IgD-negative memory B cell (primary cell): ENCODE data around the gene RMDN2. TPM values are rescaled to one million over a fixed set of nuclear protein-coding genes. Genes with fewer than 3 reads are reported as not detected.

Experiments used
- H3K27ac Mint-ChIP-seq, 3 donors: one replicate each; pipeline ENCODE4 v1.8.0; 2020 to 2022; ENCODE audit warnings: mild to moderate bottlenecking in 3 of 3, mixed read lengths in 3 of 3, moderate library complexity in 1 of 3
- H3K27me3 Mint-ChIP-seq: one replicate; pipeline ENCODE4 v1.8.0; 2021; ENCODE audit warnings: mixed read lengths
- H3K36me3 Mint-ChIP-seq: one replicate; pipeline ENCODE4 v1.8.0; 2020; ENCODE audit warnings: mild to moderate bottlenecking, mixed read lengths
- H3K4me1 Mint-ChIP-seq, 3 donors: one replicate each; pipeline ENCODE4 v1.8.0; 2020 to 2022; ENCODE audit warnings: mixed read lengths in 3 of 3, mild to moderate bottlenecking in 1 of 3
- H3K4me3 Mint-ChIP-seq, 4 donors: one replicate each; pipeline ENCODE4 v1.8.0; 2020 to 2022; ENCODE audit warnings: mild to moderate bottlenecking in 4 of 4, mixed read lengths in 4 of 4, moderate library complexity in 3 of 4
- H3K9me3 Mint-ChIP-seq, 3 donors: one replicate each; pipeline ENCODE4 v1.8.0; 2020 to 2021; ENCODE audit warnings: mixed read lengths in 3 of 3, mild to moderate bottlenecking in 1 of 3
- polyA plus RNA-seq: library from polyadenylated mRNA; unstranded; fragments of 300-500 nt; fragmentation: Illumina TruSeq; gene quantifications from one replicate; pipeline ENCODE4 v1.2.3, GENCODE V29; 2021

The RMDN2 gene
- polyA plus RNA-seq, 1 donor from 2014 or later: 9.8 TPM

DNA sequence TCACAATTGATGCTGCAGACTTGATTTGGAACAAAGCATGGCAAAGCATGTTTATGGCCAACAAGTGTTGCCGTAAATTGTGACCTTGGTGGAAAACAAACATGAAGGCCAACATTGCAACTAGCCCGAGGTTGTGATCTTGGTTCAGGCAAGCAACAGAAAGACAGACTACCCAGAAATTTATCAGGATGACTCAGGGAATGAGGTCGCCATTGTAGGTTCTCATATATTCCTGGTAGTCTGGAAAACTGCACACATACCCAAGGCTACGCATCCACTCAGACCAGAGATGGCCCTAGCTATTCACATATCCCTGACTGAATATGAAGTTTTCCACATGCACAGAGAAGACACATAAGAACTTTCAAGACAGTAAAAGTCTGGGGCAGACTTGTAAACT, 120.7 kb downstream of the RMDN2 start:
- no peaks in the 10 kb centered on the region for H3K4me1 Mint-ChIP-seq
- H3K36me3 Mint-ChIP-seq: peaks cover 3% of the 10 kb centered on the region
- H3K27me3 Mint-ChIP-seq: peaks cover 6% of the 10 kb centered on the region
- H3K27ac Mint-ChIP-seq: no peak overlapping the region
- H3K9me3 Mint-ChIP-seq: peaks cover 0 to 5% (median 0%) of the 10 kb centered on the region in 3 donors
- H3K4me3 Mint-ChIP-seq: no peak overlapping the region

- no peak overlapping the region for H3K27ac Mint-ChIP-seq
- no peaks in the 10 kb centered on the region for H3K9me3 Mint-ChIP-seq
- H3K36me3 Mint-ChIP-seq: peaks cover 7% of the 10 kb centered on the region
- H3K4me1 Mint-ChIP-seq: peaks cover 0 to 3% (median 3%) of the 10 kb centered on the region in 3 donors
- no peak overlapping the region for H3K4me3 Mint-ChIP-seq
- peaks cover 4% of the 10 kb centered on the region for H3K27me3 Mint-ChIP-seq
Observed at GRCh38 chr2:38056216-38056615, 131.1 kb downstream of the RMDN2 start.

GRCh38 chr2:38057651-38058410, 132.7 kb downstream of the RMDN2 start:
- peaks cover 7% of the 10 kb centered on the region for H3K36me3 Mint-ChIP-seq
- peaks cover 0 to 4% (median 0%) of the 10 kb centered on the region in 3 donors for H3K9me3 Mint-ChIP-seq
- H3K27me3 Mint-ChIP-seq: peaks cover 4% of the 10 kb centered on the region
- peaks cover 0 to 3% (median 3%) of the 10 kb centered on the region in 3 donors for H3K4me1 Mint-ChIP-seq
- H3K4me3 Mint-ChIP-seq: no peak overlapping the region
- no peak overlapping the region for H3K27ac Mint-ChIP-seq

DNA sequence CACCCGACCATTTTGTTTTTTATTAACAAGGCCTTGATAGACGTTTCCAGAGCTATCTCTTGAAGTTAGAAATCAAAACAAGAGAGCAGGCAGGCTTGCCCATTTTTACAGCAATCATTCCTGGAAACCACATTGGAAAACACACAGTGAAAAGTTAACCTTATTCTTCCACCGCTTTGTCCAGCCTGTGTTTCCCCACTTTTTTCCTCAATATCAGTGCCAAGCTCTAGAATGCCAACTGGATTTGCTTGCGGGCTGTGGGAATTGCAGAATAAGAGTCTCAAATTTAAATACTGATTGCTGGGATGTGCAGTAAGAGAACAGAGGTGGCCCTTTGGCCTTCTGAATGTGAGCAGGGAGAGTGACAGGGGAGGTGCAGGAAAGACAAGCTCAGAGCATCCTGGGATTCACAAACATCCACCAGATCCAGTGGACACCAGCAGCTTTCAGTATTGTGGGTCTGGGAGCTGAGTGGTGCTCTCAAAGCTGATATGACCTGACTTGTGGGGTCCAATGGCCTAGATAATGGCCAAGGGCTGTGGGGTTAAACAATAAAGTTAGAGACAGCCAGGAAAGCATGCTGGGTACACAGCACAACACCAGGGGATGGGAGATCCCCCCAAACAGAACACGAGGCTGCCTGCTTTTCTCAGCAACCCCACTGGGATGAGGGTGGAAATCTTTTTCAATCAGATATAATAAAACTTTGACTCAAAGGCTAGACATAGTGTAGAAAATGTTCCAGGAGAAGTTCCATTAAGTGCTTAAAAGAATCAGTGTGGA, 135.3 kb downstream of the RMDN2 start:
- Mint-ChIP-seq H3K36me3 (peaks cover 2% of the 10 kb centered on the region), H3K27ac (no peak overlapping the region), H3K4me3 (no peak overlapping the region), H3K27me3 (peaks cover 4% of the 10 kb centered on the region), H3K4me1 (peaks cover 0 to 3% (median 3%) of the 10 kb centered on the region in 3 donors), H3K9me3 (peaks cover 0 to 4% (median 0%) of the 10 kb centered on the region in 3 donors)

- H3K4me1 Mint-ChIP-seq: no peaks in the 10 kb centered on the region
- H3K4me3 Mint-ChIP-seq: no peak overlapping the region
- H3K27me3 Mint-ChIP-seq: no peaks in the 10 kb centered on the region
- H3K36me3 Mint-ChIP-seq: peaks cover 4% of the 10 kb centered on the region
- peaks cover 0 to 4% (median 0%) of the 10 kb centered on the region in 3 donors for H3K9me3 Mint-ChIP-seq
- H3K27ac Mint-ChIP-seq: no peak overlapping the region
Observed at GRCh38 chr2:38064801-38065501, 139.9 kb downstream of the RMDN2 start.

DNA sequence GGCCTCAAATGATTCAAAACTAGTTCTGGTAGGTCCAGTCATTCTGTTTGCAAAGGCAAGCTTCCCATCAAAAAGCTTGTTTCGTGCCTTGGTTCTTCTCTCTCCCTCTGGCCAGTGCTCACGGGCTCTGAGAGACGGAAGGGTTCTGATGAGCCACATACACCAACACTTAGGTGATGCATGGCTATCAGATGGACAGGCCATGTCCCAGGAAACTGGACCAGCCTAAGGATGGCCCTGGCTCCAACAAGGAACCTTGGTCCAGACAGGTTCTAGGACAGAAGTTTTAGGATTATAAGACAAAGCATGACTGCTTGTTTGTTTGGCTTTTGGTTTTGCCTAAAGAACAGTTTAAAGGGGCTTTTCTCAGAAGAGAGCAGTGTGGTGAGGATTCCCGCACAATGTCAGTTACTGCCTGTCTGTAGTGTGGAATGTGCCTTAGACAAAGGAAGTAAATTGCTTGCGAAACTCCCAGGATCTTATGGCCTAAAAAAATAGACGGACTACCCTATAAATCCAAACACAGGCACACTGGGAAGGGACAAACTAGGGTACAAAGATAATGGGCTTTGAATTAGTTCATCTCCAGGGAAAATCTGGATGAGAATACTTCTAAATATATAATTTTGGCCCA, 140.5 kb downstream of the RMDN2 start:
- Mint-ChIP-seq H3K4me3 (no peak overlapping the region), H3K36me3 (peaks cover 2% of the 10 kb centered on the region), H3K9me3 (peaks cover 0 to 4% (median 0%) of the 10 kb centered on the region in 3 donors), H3K27ac (no peak overlapping the region), H3K27me3 (no peaks in the 10 kb centered on the region), H3K4me1 (no peaks in the 10 kb centered on the region)

- Mint-ChIP-seq H3K9me3 (peaks cover 0 to 4% (median 0%) of the 10 kb centered on the region in 3 donors), H3K4me3 (no peak overlapping the region), H3K4me1 (no peaks in the 10 kb centered on the region), H3K27me3 (no peaks in the 10 kb centered on the region), H3K27ac (no peak overlapping the region), H3K36me3 (peaks cover 2% of the 10 kb centered on the region)
Observed at GRCh38 chr2:38066421-38067115, 141.5 kb downstream of the RMDN2 start.

Other genes starting within 250 kb of the RMDN2 start
- gene CYP1B1, start 150.9 kb downstream of the RMDN2 start, polyA plus RNA-seq: 0.20 TPM